SK-N-SH (cell line): ENCODE data around the gene ACP4. TPM values are rescaled to one million over a fixed set of nuclear protein-coding genes. Genes with fewer than 3 reads are reported as not detected.
A peak's percentile ranks its signal among the peaks of the same experiment; 100 is the strongest.

ENCODE experiments used
- CTCF ChIA-PET: fragments of 300-600, 350-600 bp; formaldehyde crosslinking; extraction: SDS; loops from one replicate; lab custom pipeline; 2021; lab: Yijun Ruan, JAX
- POLR2A ChIA-PET: fragments of 350-600 bp; sonication (Branson Sonifier 250); formaldehyde crosslinking; extraction: SDS; loops from one replicate; lab custom pipeline; 2020; ENCODE audit warnings: antibody characterized with exemption, inconsistent platforms; lab: Yijun Ruan, JAX
- DNase-seq: peaks from one replicate; pipeline ENCODE4 v3.0.0; 2012
- H2AFZ ChIP-seq: fragments of 200-600 bp; sonication (generic); 2 replicates; pipeline ENCODE4 v1.8.1; 2016; ENCODE audit warnings: antibody characterized with exemption, mild to moderate bottlenecking, low read depth
- H3F3A ChIP-seq: fragments of 200-600 bp; sonication (generic); replicated peaks from 2 replicates; pipeline ENCODE3; 2016; ENCODE audit warnings: antibody characterized with exemption, mild to moderate bottlenecking; ENCODE audit not compliant: insufficient read depth
- H3K27ac ChIP-seq, 2 experiments: fragments of 200-500 bp in 1 of 2; fragments of 200-600 bp in 1 of 2; sonication (Bioruptor generic) in 1 of 2; sonication (generic), shearing (Covaris generic) in 1 of 2; 2 replicates each; pipeline versions ENCODE4 v1.5.1 to v1.6.1; 2014 to 2016; ENCODE audit warnings: low read depth in 2 of 2, inconsistent platforms in 1 of 2, low read length in 1 of 2, mild to moderate bottlenecking in 1 of 2, mixed read lengths in 1 of 2
- H3K27me3 ChIP-seq: fragments of 200-600 bp; sonication (generic), shearing (Covaris generic); 2 replicates; pipeline ENCODE4 v1.6.1; 2016; ENCODE audit warnings: mixed run types; ENCODE audit not compliant: insufficient read depth
- H3K36me3 ChIP-seq, 2 experiments: fragments of 200-500 bp in 1 of 2; fragments of 200-600 bp in 1 of 2; sonication (Bioruptor generic) in 1 of 2; sonication (generic) in 1 of 2; replicated peaks in 1 of 2; 2 replicates each; pipeline versions ENCODE3 to v1.5.1; 2014 to 2016; ENCODE audit warnings: low read length in 1 of 2, mild to moderate bottlenecking in 1 of 2; ENCODE audit not compliant: insufficient read depth in 2 of 2, control insufficient read depth in 1 of 2
- H3K4me1 ChIP-seq, 2 experiments: fragments of 200-500 bp in 1 of 2; fragments of 200-600 bp in 1 of 2; sonication (Bioruptor generic) in 1 of 2; sonication (generic), shearing (Covaris generic) in 1 of 2; 2 replicates each; pipeline versions ENCODE4 v1.5.1 to v1.6.1; 2014 to 2016; ENCODE audit warnings: low read depth in 1 of 2, low read length in 1 of 2, mixed run types in 1 of 2; ENCODE audit not compliant: insufficient read depth in 2 of 2, control insufficient read depth in 1 of 2
- H3K4me2 ChIP-seq: fragments of 200-600 bp; sonication (generic), shearing (Covaris generic); 2 replicates; pipeline ENCODE4 v1.6.1; 2017; ENCODE audit warnings: mixed run types
- H3K4me3 ChIP-seq, 2 experiments: fragments of 200-500 bp in 1 of 2; fragments of 200-600 bp in 1 of 2; sonication (Bioruptor generic) in 1 of 2; sonication (generic), shearing (Covaris generic) in 1 of 2; 2 replicates each; pipeline versions ENCODE4 v1.5.1 to v1.8.1; 2014 to 2016; ENCODE audit warnings: low read depth in 2 of 2, inconsistent platforms in 1 of 2, low read length in 1 of 2, mild to moderate bottlenecking in 1 of 2, mixed read lengths in 1 of 2, moderate library complexity in 1 of 2
- H3K79me2 ChIP-seq: fragments of 200-600 bp; sonication (generic); 2 replicates; pipeline ENCODE4 v1.8.1; 2017; ENCODE audit warnings: mild to moderate bottlenecking; ENCODE audit not compliant: insufficient read depth
- H3K9ac ChIP-seq: fragments of 200-600 bp; sonication (generic); 2 replicates; pipeline ENCODE4 v1.6.1; 2017; ENCODE audit warnings: mixed run types
- H3K9me2 ChIP-seq: fragments of 200-600 bp; sonication (generic); 2 replicates; pipeline ENCODE4 v1.6.1; 2017; ENCODE audit warnings: mixed run types
- H3K9me3 ChIP-seq: fragments of 200-600 bp; sonication (generic); 2 replicates; pipeline ENCODE4 v1.6.1; 2017; ENCODE audit warnings: mixed run types, mild to moderate bottlenecking, moderate library complexity
- H4K20me1 ChIP-seq: fragments of 200-600 bp; sonication (generic); 2 replicates; pipeline ENCODE4 v1.6.1; 2017; ENCODE audit warnings: mild to moderate bottlenecking, mixed run types; ENCODE audit not compliant: insufficient read depth
- CHD2 ChIP-seq: fragments of 150-350 bp; IDR thresholded peaks from 2 replicates; pipeline ENCODE4 v1.6.1; 2018; ENCODE audit warnings: low read length; ENCODE audit not compliant: partially characterized antibody
- EP300 ChIP-seq, 2 experiments: IDR thresholded peaks; 2 replicates each; pipeline versions ENCODE4 v1.4.0 to v1.6.1; 2012; ENCODE audit warnings: borderline replicate concordance in 1 of 2, low read depth in 1 of 2, low read length in 1 of 2
- GATA2 ChIP-seq: sonication (generic); formaldehyde crosslinking; IDR thresholded peaks from 2 replicates; pipeline ENCODE4 v1.5.0; 2020; ENCODE audit warnings: mild to moderate bottlenecking, missing genetic modification reagents
- NRF1 ChIP-seq: IDR thresholded peaks from 2 replicates; pipeline ENCODE4 v1.6.1; 2012; ENCODE audit warnings: low read depth, mild to moderate bottlenecking, low read length
- POLR2AphosphoS5 ChIP-seq: IDR thresholded peaks from 2 replicates; pipeline ENCODE4 v1.6.1; 2012; ENCODE audit warnings: low read depth, low read length
- RAD21 ChIP-seq: IDR thresholded peaks from 2 replicates; pipeline ENCODE4 v1.6.1; 2012; ENCODE audit warnings: mild to moderate bottlenecking, low read length
- SMC3 ChIP-seq: IDR thresholded peaks from 2 replicates; pipeline ENCODE4 v1.6.1; 2012; ENCODE audit warnings: low read depth, low read length, improper control_type of control experiment
- TEAD4 ChIP-seq: IDR thresholded peaks from 2 replicates; pipeline ENCODE4 v1.4.0; 2012; ENCODE audit warnings: mild to moderate bottlenecking, borderline replicate concordance; ENCODE audit not compliant: insufficient read depth
- YY1 ChIP-seq: IDR thresholded peaks from 2 replicates; pipeline ENCODE4 v1.4.0; 2012; ENCODE audit warnings: low read depth, mild to moderate bottlenecking
- WGBS: methylation state at CpG from one replicate; pipeline ENCODE4 v1.1.6; 2017; ENCODE audit warnings: low lambda C conversion rate; 5-methylcytosine and 5-hydroxymethylcytosine counted together
- polyA plus RNA-seq, 3 experiments: library from polyadenylated mRNA; depleted of rRNA; stranded (reverse); fragments of >200 nt; gene quantifications; 2 replicates each; pipeline ENCODE4 v1.2.3, GENCODE V29; 2012
- TF ChIP-seq, protein P1 (sequence below): IDR thresholded peaks from 2 replicates; pipeline ENCODE4 v1.4.0; 2012; ENCODE audit warnings: low read depth, borderline replicate concordance
- TF ChIP-seq, protein P2 (sequence below): IDR thresholded peaks from 2 replicates; pipeline ENCODE4 v1.4.0; 2012; ENCODE audit warnings: low read depth
- TF ChIP-seq, protein P3 (sequence below): IDR thresholded peaks from 2 replicates; pipeline ENCODE4 v1.4.0; 2012; ENCODE audit warnings: low read depth, borderline replicate concordance

ACP4 gene
- polyA plus RNA-seq, 1 of the 3 experiments (the other 2 are of a cell fraction), result not detected

DNA sequence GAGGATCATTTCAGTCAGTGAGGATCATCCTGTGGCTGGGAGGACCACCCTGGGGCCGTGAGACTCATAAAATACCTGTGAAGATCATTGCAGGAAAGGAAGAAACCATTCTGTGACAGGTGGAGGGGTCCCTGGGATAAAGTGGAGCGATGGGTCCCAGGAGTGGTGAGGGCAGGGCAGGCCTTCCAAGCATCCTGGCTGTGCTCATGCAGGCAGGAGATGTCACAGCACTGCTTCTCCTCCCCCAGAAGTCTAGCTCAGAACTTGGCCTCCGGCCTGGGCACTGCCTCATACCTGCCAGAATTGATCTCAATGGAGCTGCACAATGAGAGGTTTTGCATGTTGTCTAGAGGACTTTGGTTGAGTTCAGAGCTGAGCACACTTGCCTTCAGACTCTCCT, 22.3 kb downstream of the ACP4 start (continued):
- TF ChIP-seq, protein P1, sequence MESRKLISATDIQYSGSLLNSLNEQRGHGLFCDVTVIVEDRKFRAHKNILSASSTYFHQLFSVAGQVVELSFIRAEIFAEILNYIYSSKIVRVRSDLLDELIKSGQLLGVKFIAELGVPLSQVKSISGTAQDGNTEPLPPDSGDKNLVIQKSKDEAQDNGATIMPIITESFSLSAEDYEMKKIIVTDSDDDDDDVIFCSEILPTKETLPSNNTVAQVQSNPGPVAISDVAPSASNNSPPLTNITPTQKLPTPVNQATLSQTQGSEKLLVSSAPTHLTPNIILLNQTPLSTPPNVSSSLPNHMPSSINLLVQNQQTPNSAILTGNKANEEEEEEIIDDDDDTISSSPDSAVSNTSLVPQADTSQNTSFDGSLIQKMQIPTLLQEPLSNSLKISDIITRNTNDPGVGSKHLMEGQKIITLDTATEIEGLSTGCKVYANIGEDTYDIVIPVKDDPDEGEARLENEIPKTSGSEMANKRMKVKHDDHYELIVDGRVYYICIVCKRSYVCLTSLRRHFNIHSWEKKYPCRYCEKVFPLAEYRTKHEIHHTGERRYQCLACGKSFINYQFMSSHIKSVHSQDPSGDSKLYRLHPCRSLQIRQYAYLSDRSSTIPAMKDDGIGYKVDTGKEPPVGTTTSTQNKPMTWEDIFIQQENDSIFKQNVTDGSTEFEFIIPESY, result no peak
- TF ChIP-seq RAD21 (no peak), YY1 (no peak), CHD2 (no peak), GATA2 (CRISPR knock-in tag) (no peak)
- TF ChIP-seq, protein P2, sequence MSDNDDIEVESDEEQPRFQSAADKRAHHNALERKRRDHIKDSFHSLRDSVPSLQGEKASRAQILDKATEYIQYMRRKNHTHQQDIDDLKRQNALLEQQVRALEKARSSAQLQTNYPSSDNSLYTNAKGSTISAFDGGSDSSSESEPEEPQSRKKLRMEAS, result no peak
- TF ChIP-seq, all 33 proteins: peak for 0

DNA sequence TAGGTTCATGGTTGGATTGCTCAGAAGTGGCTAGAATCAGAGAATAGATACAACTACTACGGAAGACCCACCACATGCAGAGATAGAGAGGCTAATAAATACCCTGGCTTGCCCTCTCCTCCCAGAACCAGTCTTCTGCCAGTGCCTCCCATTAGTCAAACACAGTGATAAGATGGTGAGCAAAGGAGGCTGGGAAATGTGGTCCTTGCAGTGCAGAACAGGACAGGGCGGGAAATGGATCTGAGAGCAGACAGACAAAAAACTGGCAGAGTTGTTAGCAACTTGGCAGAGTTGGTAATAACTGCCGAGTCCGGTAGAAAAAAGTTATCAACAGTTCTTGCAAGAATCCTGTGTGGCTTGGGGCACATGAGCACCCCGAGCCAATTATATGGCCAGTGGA, 24.7 kb downstream of the ACP4 start:
- Histone ChIP-seq H3K4me2 (no peak overlapping the region), H3F3A (no peaks in the 10 kb centered on the region), H3K36me3 (no peaks in the 10 kb centered on the region), H2AFZ (no peak overlapping the region), H3K4me3 (no peak overlapping the region), H3K27me3 (peaks cover 20% of the 10 kb centered on the region; the same call in 1 of the 2 replicates), H3K9ac (no peak overlapping the region), H3K9me3 (no peaks in the 10 kb centered on the region), H4K20me1 (no peaks in the 10 kb centered on the region), H3K4me1 (peaks cover 0 to 5% of the 10 kb centered on the region in 2 experiments; a peak in 1 of 4 replicates), H3K79me2 (no peaks in the 10 kb centered on the region), H3K9me2 (no peaks in the 10 kb centered on the region), H3K27ac (no peak overlapping the region)
- DNase-seq, result no peak
- TF ChIP-seq EP300 (IDR thresholded peaks at IDR 0.05; ENCODE audit: borderline replicate concordance in 1 of 2, low read depth in 1 of 2, low read length in 1 of 2) (no peak), SMC3 (no peak), POLR2AphosphoS5 (no peak), NRF1 (no peak), TEAD4 (no peak)
- WGBS, result 25% methylated on average over 5 of the region's 5 CpGs
- ChIA-PET POLR2A (interaction anchor here (2.0 kb wide), 1 partner anchor 10 kb away, joined by 6 read pairs; no protein-coding TSS in a partner anchor), CTCF (no interaction called here)

DNA sequence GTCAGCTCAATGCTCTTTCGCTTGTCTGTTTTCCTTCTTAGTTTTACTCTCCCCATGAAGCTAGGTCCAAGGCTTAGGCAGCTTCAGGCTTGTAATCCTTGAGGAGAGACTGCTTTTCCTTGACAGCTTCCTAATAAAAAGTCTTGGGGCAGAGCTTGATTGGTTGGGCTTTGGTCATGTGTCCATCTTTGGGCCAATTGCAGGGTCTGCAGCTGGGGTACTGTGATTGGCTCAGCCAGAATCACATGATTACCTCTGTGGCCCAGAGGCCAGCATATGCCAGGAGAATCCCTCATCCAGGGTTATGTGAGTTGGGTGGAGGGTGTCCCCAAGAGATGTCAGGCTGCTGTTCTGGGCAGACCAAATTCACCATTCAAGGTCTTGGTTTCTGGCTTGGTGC, 25.2 kb downstream of the ACP4 start:
- Histone ChIP-seq H3K4me2 (no peak overlapping the region), H3K27ac (no peak overlapping the region), H3F3A (no peaks in the 10 kb centered on the region), H3K79me2 (no peaks in the 10 kb centered on the region), H3K36me3 (no peaks in the 10 kb centered on the region), H3K9me3 (no peaks in the 10 kb centered on the region), H3K9me2 (no peaks in the 10 kb centered on the region), H3K4me1 (peaks cover 0 to 5% of the 10 kb centered on the region in 2 experiments; a peak in 1 of 4 replicates), H2AFZ (no peak overlapping the region), H3K27me3 (peaks cover 23% of the 10 kb centered on the region; the same call in 1 of the 2 replicates), H3K9ac (no peak overlapping the region), H3K4me3 (no peak overlapping the region), H4K20me1 (no peaks in the 10 kb centered on the region)
- no peak for TF ChIP-seq YY1
- TF ChIP-seq, protein P3, sequence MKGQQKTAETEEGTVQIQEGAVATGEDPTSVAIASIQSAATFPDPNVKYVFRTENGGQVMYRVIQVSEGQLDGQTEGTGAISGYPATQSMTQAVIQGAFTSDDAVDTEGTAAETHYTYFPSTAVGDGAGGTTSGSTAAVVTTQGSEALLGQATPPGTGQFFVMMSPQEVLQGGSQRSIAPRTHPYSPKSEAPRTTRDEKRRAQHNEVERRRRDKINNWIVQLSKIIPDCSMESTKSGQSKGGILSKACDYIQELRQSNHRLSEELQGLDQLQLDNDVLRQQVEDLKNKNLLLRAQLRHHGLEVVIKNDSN, result peak; percentile 43; the same call in 1 of the 2 replicates
- 70% methylated on average over 1 of the region's 1 CpG for WGBS
- peak; percentile 12 for DNase-seq
- CTCF ChIA-PET, result no interaction called here
- POLR2A ChIA-PET, result interaction anchor here (2.0 kb wide), 1 partner anchor 11 kb away, joined by 6 read pairs; no protein-coding TSS in a partner anchor
